G401.6 (cell line): ENCODE measurements around the gene TBC1D9B.
"Not testable (repeated sequence)": the region's sequence is repeated elsewhere in the genome, so short reads cannot be mapped to it uniquely, and the experiment has no call there.

ENCODE experiments used
- FAIRE-seq: peaks from 2 replicates; lab custom pipeline; 2012; peaks lifted over from hg19 to GRCh38; lab: Jason Lieb, UNC

TBC1D9B gene

GRCh38 chr5:179883163-179883562 is 24.5 kb downstream of the TBC1D9B start:
- FAIRE-seq: no peak

DNA sequence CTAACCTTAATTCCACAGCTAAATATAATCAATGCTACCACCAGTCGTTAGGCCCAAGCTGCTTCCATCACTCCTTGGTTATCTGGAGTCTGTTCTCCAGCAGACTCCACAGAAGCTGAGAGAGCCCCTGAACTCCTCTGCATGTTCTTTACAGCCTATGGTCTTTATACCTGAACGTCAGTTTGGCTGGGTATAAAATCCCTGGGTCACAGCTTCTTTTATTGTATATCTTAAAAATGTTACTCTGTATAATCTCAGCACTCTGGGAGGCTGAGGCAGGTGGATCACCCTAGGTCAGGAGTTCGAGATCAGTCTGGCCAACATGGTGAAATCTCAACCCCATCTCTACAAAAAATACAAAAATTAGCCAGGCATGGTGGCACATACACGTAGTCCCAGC is 25.4 kb downstream of the TBC1D9B start:
- FAIRE-seq: no peak

- FAIRE-seq: no peak
Observed at GRCh38 chr5:179880848-179881590, 26.7 kb downstream of the TBC1D9B start.

GRCh38 chr5:179880066-179880650 is 27.5 kb downstream of the TBC1D9B start:
- no peak for FAIRE-seq

GRCh38 chr5:179879690-179880010 is 28.0 kb downstream of the TBC1D9B start:
- no peak for FAIRE-seq

- no peak for FAIRE-seq
Observed at GRCh38 chr5:179879003-179879689, 28.6 kb downstream of the TBC1D9B start.

GRCh38 chr5:179878222-179879002 is 29.3 kb downstream of the TBC1D9B start:
- no peak for FAIRE-seq

DNA sequence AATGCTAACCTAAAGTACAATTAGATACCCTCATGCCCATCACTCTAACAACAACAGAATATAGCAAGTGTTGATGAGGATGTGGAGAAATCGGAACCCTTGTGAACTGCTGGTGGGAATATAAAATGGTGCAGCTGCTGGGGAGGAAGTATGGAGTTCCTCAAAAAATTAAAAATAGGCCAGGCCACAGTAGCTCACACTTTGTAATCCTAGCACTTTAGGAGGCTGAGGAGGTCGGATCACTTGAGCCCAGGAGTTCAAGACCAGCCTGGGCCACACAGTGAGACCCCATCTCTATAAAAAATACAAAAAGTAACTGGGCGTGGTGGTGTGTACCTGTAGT is 31.1 kb downstream of the TBC1D9B start:
- FAIRE-seq: no peak

DNA sequence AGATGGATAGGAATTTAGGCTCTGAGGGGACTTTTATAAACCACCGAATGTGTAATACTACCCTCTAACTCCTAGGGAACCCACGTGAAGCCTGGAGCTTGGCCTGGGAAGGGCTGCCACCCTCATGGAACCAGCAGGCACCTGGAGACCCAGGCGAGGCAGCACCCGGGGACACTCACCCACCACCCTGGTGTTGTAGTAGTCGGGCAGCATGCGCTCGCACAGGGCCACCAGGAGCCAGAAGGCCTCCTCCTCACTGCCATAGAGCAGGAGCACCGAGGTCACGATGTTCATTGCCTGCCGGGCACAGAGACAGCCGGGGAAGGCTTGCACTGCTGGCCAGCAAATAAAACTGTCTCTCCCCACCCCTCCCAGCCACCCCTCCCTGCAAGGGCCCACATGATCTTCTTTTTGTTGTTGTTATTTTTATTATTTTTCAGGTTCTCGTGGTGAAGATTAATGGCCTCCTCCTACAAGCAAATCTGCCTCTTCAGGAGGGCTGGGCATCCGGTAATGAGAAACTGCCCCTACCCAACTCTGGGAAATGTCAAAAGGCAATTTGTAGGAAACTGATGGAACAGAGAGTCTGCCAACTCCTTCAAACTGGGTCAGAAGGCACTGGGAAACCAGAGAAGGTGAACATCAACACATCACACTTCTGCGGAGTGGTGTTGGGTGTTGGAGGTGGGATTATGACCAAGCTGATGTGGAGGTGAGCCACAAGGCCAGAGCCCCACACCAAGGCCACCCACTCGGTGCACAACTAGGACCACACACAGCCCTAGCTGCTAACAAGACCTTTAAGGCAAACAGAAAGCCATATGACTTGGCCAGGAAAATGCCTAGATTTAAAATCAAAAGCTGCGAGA is 31.7 kb downstream of the TBC1D9B start:
- no peak for FAIRE-seq

- FAIRE-seq: no peak
Observed at GRCh38 chr5:179874536-179875292, 33.0 kb downstream of the TBC1D9B start.

DNA sequence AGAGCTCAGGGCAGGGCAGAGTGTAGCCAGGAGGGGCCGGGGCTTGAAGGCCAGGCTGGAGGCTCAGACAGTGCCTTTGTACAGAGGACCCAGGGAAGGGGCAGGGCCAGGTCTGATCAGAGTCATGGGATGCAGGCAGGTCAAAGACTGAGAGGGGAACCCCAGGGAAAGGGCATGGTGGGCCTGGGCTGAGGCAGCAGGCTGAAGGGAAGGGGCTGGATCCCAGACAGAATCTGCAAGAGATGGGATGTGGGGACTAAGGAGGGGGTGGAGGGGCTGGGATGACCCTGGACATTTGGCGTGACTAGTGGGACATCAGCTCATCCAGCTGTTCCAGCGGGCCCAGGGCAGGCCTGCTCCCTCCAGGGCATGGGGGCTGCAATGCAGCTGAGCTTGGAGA is 33.6 kb downstream of the TBC1D9B start:
- no peak for FAIRE-seq

DNA sequence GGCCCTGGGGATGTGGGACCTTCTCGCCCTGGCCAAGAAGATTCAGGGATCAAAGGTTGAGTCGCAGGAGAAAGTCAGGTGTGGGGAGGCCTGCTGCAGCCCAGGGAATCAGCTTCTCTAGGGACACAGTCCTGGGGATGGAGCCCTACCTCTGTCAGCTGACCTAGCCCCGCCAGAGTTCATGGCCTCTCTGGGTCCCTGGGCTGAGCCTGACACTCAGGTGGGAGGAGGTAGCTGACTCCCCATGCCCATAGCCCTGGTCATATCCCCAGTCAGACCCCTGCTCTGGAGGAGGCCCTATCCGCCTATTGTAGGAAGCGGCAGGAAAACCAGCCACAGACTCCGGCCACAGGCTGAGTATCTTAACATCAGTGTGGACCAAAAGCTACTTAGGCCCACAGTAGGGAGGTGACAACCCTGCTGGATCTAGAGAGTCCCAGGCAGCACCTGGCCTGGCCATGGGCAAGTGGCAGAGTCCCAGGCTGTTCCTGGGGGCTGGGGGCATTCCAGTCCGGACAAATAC is 34.0 kb downstream of the TBC1D9B start:
- FAIRE-seq: no peak

DNA sequence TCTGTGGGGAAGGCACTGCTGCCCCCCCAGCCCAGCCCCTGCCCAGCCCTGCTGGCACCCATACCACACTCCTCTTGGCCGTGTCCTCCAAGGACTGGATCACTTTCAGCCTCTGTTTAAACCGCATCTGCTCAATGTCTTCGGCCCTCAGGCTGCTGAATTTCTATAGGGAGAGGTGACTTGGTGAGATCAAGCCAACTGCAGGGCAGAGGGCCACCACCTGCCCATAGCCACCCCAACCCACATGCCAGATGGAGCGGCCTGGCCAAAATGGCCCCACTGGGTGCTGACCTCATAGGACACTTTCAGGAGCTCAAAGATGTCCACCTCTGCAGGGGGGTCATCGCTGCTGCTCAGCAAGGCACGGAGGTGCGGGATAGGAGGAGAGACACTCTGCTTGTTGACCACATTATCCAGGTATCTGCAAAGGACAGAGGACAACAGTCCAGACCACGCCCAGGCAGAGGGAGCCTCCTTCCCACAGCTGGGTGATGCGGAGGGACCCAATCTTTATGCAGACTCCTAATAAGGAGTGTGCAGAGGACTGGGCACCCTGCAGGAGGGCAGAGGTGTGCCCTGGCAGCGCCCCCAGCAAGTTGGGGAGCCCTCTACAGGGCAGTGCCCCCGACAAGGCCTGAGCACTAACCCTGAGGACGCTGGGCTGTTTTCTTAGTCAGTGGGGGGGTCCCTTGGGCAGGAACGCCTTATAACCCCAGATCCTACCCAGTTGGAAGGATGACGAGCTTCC is 34.7 kb downstream of the TBC1D9B start:
- FAIRE-seq: no peak

GRCh38 chr5:179872055-179872827 is 35.5 kb downstream of the TBC1D9B start:
- no peak for FAIRE-seq

- FAIRE-seq: not testable (repeated sequence)
Observed at GRCh38 chr5:179871533-179871932, 36.2 kb downstream of the TBC1D9B start.

DNA sequence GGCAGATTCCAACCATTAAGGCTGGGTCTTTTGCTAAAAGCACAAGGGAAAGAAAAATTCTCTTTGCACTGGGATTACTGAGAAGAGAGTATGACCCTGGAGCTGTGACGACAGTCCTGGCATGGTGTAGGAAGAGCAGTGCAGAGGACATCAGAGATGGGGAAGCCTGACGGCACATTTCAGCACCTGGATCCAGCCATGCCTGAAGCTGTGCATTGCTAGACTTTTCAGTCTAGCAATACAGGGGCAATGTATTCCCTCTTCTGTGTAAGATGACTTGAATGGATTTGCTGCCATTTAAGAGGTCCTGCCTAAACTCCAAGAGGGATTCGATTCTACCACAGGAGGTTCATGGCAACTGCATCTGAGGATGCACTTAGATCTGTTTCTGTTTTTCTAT is 36.7 kb downstream of the TBC1D9B start:
- FAIRE-seq: no peak

- no peak for FAIRE-seq
Observed at GRCh38 chr5:179870403-179870903, 37.2 kb downstream of the TBC1D9B start.

- no peak for FAIRE-seq
Observed at GRCh38 chr5:179869641-179870402, 37.9 kb downstream of the TBC1D9B start.

- FAIRE-seq: no peak
Observed at GRCh38 chr5:179869101-179869500, 38.6 kb downstream of the TBC1D9B start.
